ENCODE results near the gene NANOS2.
"Not testable (repeated sequence)": the region's sequence is repeated elsewhere in the genome, so short reads cannot be mapped to it uniquely, and the experiment has no call there.

Gene NANOS2

DNA sequence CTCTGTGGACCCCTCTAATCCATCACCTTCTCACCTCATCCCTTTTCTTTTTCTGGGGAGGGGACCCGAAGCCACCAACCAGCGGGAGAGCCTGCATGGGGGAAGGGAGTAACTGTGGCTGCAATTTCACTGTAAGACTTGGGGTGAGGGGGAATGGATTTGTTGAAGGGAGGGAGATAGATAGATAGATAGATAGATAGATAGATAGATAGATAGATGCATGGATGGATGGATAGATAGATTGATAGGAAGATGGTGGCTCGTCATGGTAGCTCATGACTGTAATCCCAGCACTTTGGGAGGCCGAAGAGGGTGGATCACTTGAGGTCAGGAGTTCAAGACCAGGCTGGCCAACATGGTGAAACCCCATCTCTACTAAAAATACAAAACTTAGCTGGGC, 47.3 kb downstream of the NANOS2 start:
- not testable (repeated sequence) for H3K36me3 ChIP-seq (ENCODE audit: insufficient read depth, low read length); H3K9ac ChIP-seq (ENCODE audit: low read depth, low read length); H3K4me3 ChIP-seq (ENCODE audit: low read length); H3K9me3 ChIP-seq (ENCODE audit: insufficient read depth, low read depth, low read length); H3K27ac ChIP-seq (ENCODE audit: low read depth, low read length); H3K27me3 ChIP-seq (ENCODE audit: insufficient read depth, low read length)
- WGBS = 82% methylated on average over 4 of the region's 4 CpGs
- H3K4me1 ChIP-seq (ENCODE audit: insufficient read depth, low read length) = peaks cover 14% of the 10 kb centered on the region; the same call in 1 of the 2 replicates

DNA sequence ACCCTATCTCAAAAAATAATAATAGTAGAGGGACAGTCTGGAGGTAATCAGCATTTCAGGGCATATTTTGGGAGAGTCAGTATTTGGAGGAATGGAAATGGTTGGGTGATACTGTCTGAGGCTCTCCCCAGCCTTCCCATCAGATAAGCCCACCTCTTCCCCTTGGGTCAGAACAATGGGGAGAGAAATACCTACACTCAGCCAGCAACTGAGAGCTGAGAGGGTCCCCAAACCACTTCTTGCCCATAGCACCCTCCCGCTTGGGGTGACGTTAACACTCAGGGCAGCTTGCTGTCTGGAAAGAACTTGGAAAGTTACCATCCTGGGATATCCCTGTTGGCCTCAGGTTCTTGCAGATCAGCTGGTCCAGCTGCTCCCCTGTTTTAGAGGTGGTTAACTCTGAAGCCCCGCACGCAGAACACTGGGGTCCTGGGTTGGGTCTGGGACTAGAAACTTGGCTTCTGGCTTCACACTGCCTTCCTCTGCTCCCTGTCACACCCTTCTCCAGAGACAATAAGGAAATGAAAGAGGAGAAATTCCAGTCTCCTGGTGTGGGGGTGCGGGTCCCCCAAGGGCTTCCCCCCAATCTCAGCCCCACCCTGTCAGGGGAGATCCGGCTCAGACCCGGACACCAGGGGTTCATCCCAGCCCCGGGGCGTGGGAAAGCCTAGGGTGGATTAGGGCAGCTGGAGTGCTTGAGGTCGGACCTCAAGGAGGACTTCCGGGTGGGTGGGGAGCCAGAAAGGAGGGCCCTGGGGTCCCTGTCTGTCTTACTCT, 48.0 kb downstream of the NANOS2 start:
- Histone ChIP-seq H3K9me3 (ENCODE audit: insufficient read depth, low read depth, low read length) (no peaks in the 10 kb centered on the region), H3K4me1 (ENCODE audit: insufficient read depth, low read length) (peaks cover 14% of the 10 kb centered on the region; the same call in 1 of the 2 replicates), H3K27me3 (ENCODE audit: insufficient read depth, low read length) (peaks cover 3% of the 10 kb centered on the region; the same call in 1 of the 2 replicates), H3K9ac (ENCODE audit: low read depth, low read length) (no peak overlapping the region), H3K36me3 (ENCODE audit: insufficient read depth, low read length) (0 out of 2 replicates have a peak, but pooled peaks cover under 1% of the 10 kb centered on the region), H3K27ac (ENCODE audit: low read depth, low read length) (no peak overlapping the region), H3K4me3 (ENCODE audit: low read length) (no peak overlapping the region)
- WGBS = 77% methylated on average over 9 of the region's 11 CpGs

DNA sequence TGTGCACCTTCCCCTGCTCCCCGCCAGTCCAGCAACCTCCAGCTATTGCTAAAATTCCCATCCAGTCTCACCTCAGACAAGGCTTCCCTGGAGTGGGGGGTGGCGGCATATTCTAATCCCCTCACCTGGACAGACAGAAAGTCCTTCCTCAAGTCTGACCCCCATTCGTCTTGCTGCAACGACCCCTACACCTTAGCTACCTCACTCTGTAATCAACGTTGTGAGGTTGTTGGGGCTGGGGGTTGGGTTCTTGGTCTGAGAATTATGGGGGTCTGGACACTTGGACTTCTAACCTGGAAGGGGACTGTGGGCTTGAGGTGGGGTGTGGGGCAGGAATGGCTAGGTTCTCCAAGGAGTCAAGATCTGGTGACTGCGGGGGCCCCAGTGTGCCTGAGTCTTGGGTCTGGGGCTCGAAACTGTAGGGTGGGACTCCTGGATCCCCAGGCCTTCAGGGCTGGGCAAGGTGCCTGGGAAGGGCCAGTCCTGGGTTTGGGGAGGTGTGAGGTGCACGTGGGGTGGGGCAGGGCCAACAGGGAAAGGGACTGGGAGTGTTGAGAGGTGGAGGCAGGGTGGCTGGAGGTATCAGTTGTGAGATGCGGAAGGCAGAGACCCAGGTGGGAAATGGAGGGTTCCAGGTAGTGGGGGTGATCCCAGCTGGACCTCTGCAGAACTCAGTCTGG, 49.2 kb downstream of the NANOS2 start:
- Histone ChIP-seq H3K27me3 (ENCODE audit: insufficient read depth, low read length) (peaks cover 3% of the 10 kb centered on the region; the same call in 1 of the 2 replicates), H3K4me1 (ENCODE audit: insufficient read depth, low read length) (peaks cover 14% of the 10 kb centered on the region; the same call in 1 of the 2 replicates), H3K4me3 (ENCODE audit: low read length) (peak overlapping the region; percentile 67), H3K27ac (ENCODE audit: low read depth, low read length) (no peak overlapping the region), H3K9ac (ENCODE audit: low read depth, low read length) (no peak overlapping the region; the same call in 1 of the 2 replicates), H3K36me3 (ENCODE audit: insufficient read depth, low read length) (peaks cover 6% of the 10 kb centered on the region; the same call in 1 of the 2 replicates), H3K9me3 (ENCODE audit: insufficient read depth, low read depth, low read length) (no peaks in the 10 kb centered on the region)
- 76% methylated on average over 8 of the region's 9 CpGs for whole genome bisulfite sequencing

DNA sequence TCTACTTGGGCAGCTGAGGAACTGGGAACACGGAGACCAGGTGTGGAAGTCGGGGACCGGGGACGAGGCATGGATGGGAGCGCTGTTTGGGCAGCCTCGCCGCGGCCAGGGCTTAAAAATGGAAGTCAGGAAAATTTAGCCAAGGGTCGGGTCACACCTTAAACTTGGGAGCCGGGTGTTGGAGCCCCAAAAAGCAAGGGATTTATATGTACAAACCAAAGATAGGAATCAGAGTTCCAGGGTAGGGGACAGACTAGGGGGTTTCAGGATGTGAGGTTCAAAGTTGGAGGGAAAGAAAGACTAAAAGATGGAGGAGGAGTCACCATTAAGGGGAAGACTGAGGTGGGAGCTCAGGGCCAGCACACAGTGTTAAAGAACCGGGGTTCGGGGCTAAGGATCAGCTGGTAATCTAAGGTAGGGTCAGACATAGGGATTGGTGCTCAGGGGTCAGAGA, 49.9 kb downstream of the NANOS2 start:
- Histone ChIP-seq H3K9ac (ENCODE audit: low read depth, low read length) (peak overlapping the region; percentile 86), H3K4me1 (ENCODE audit: insufficient read depth, low read length) (peaks cover 14% of the 10 kb centered on the region; the same call in 1 of the 2 replicates), H3K27ac (ENCODE audit: low read depth, low read length) (peak overlapping the region; percentile 63), H3K36me3 (ENCODE audit: insufficient read depth, low read length) (peaks cover 13% of the 10 kb centered on the region), H3K9me3 (ENCODE audit: insufficient read depth, low read depth, low read length) (no peaks in the 10 kb centered on the region), H3K4me3 (ENCODE audit: low read length) (peak overlapping the region; percentile 67), H3K27me3 (ENCODE audit: insufficient read depth, low read length) (peaks cover 3% of the 10 kb centered on the region; the same call in 1 of the 2 replicates)
- 12% methylated on average over 12 of the region's 12 CpGs for WGBS

DNA sequence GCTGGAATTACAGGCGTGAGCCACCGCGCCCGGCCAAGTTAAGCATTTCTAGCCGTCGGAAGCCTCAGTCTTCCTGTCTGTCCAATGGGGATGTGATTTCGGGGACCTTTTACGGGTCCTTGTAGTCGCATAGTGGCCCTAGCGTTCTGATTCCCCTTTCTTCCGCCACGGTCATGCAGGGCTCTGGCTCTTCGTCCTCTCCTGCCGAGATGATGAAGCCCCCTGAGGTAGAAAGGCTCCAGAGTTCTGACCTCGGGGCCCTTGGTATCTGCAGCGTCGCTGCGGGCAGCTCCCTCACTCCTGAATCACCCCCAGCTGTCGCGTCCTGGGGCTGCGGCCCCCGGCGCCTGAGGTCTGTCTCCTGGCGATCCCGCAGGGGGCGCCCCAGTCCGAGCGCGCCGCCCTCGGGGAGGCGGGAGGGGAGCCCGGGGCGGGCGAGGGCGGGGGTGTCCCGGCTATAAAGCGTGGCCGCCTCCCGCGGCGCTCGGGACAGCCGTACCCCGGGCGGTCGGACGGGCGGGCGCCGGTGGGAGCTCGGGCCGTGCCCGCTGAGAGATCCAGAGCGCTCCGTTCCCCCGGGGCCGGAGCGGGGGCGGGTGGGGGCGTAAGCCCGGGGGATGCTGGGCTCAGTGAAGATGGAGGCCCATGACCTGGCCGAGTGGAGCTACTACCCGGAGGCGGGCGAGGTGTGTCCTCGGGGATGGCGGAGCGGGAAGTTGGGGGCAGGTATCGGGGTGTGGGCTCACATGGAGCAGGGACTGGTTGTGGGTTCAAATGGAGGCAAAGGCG, 50.5 kb downstream of the NANOS2 start, which contains the start of gene FOXA3:
Gene FOXA3 (plus strand): TSS at position 487 of the 789 bp plus-strand sequence. CDS start 131 bp downstream, at position 618.
- H3K27ac ChIP-seq (ENCODE audit: low read depth, low read length) = peak within 1 kb of the TSS; percentile 63

DNA sequence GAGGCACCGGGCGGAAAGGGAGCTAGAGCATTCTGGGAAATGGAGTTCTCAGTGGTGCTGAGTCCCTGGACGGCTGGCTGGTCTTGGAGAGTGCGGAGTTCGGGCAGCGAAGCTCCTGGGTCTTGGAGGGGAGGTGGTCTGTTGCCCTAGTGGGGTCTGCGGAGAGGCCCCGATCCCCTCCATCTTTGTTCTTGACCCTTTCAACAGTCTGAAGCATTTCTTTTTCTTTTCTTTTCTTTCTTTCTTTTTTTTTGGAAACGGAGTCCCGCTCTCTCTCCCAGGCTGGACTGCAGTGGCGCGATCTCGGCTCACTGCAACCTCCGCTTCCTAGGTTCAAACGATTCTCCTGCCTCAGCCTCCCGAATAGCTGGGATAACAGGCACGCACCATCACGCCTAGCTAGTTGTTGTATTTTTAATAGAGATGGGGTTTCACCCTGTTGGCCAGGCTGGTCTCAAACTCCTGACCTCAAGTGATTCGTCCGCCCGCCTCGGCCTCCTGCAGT, 51.2 kb downstream of the NANOS2 start:
- no peak overlapping the region; the same call in 1 of the 2 replicates for H3K27ac ChIP-seq (ENCODE audit: low read depth, low read length)
- no peaks in the 10 kb centered on the region for H3K9me3 ChIP-seq (ENCODE audit: insufficient read depth, low read depth, low read length)
- WGBS = 7% methylated on average over 22 of the region's 22 CpGs
- H3K9ac ChIP-seq (ENCODE audit: low read depth, low read length) = no peak overlapping the region
- peak overlapping the region; percentile 67 for H3K4me3 ChIP-seq (ENCODE audit: low read length)
- peaks cover 3% of the 10 kb centered on the region; the same call in 1 of the 2 replicates for H3K27me3 ChIP-seq (ENCODE audit: insufficient read depth, low read length)
- H3K36me3 ChIP-seq (ENCODE audit: insufficient read depth, low read length) = peaks cover 24% of the 10 kb centered on the region
- H3K4me1 ChIP-seq (ENCODE audit: insufficient read depth, low read length) = peaks cover 14% of the 10 kb centered on the region; the same call in 1 of the 2 replicates

More for the DNA sequence above, 50.5 kb downstream of the NANOS2 start, which contains the start of gene FOXA3:
- peaks cover 14% of the 10 kb centered on the region; the same call in 1 of the 2 replicates for H3K4me1 ChIP-seq (ENCODE audit: insufficient read depth, low read length)
- peak within 1 kb of the TSS; percentile 67 for H3K4me3 ChIP-seq (ENCODE audit: low read length)
- H3K27me3 ChIP-seq (ENCODE audit: insufficient read depth, low read length) = peaks cover 3% of the 10 kb centered on the region; the same call in 1 of the 2 replicates
- H3K9ac ChIP-seq (ENCODE audit: low read depth, low read length) = peak within 1 kb of the TSS; percentile 86
- WGBS = under 1% methylated on average over 71 of the region's 71 CpGs
- H3K36me3 ChIP-seq (ENCODE audit: insufficient read depth, low read length) = peaks cover 19% of the 10 kb centered on the region
- H3K9me3 ChIP-seq (ENCODE audit: insufficient read depth, low read depth, low read length) = no peaks in the 10 kb centered on the region
